ENCODE measurements around the gene SLC8A3.

DNA sequence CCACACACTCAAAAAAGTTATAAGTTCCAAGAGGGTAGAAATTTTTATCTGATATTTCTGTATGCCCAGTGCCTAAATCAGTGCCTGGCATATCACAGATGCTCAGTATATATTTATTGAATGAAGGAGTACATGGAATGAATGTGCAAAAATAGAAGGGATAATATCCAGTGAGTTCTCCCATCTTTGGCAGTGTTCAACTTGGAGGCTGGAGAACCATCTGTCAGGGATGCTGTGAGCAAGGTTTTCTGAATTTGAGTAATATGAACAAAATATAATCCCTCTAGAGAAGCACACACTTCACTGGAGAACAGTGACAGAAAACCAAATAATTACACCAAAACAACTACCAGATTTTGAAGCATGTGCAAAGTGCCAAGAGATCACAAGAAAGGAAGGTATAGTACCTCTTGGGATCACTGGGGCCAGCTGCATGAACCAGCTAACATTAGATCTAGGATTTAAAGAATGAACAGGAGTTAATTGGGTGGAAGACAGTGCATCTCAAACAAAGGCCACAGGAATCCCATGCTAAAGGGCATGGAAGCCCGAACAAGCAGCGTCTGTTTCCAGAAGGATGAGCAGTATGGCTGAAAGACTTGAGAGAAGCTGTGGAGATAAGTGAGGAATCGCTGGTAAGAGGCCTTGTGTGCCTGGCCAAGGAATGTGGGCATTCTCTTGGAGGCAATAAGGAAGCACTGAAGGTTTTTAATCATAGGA is 11.5 kb downstream of the SLC8A3 start:
- TF ChIP-seq, protein P1, sequence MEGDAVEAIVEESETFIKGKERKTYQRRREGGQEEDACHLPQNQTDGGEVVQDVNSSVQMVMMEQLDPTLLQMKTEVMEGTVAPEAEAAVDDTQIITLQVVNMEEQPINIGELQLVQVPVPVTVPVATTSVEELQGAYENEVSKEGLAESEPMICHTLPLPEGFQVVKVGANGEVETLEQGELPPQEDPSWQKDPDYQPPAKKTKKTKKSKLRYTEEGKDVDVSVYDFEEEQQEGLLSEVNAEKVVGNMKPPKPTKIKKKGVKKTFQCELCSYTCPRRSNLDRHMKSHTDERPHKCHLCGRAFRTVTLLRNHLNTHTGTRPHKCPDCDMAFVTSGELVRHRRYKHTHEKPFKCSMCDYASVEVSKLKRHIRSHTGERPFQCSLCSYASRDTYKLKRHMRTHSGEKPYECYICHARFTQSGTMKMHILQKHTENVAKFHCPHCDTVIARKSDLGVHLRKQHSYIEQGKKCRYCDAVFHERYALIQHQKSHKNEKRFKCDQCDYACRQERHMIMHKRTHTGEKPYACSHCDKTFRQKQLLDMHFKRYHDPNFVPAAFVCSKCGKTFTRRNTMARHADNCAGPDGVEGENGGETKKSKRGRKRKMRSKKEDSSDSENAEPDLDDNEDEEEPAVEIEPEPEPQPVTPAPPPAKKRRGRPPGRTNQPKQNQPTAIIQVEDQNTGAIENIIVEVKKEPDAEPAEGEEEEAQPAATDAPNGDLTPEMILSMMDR (IDR thresholded peaks at IDR 0.05; ENCODE audit: low read depth, low read length) = no peak
- TF ChIP-seq POLR2A (IDR thresholded peaks at IDR 0.05; ENCODE audit: extremely low read depth, insufficient read length) (no peak), MYC (IDR thresholded peaks at IDR 0.05; ENCODE audit: low read depth, low read length) (no peak)
